ENCODE results near the gene ARID1B.

DNA sequence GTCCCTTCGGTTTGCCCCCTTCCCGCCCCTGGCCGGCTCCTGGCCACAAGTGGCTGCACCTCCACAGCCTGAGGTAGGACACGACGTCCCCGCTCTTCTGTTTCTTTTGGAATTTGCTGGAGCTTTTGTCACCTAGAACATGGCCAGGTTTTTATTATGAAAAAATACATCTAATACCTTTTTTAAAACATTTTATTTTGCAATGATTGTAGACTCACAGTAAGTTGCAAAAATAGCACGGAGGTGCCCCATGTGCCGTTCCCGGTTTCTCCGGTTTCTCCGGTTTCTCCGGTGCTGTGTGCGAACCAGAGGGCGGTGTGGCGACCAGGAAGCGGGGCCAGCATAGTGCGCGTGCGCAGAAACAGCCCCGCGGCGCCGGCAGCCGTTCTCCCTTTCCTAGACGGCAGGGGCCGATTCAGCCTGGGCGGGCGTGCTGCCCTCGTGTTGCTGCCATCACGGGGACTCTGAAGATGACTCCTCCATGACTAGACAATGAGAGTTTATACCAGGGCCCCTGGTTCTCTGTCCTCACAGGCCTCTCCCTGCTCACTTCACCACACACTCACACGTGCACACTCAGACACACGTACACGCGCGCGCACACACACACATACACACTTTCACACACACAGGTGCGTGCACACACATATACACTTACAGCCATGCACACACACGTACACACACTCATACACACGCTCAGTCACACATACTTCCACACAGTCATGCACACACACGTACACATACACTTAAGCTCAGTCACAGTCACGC lies 444.1 kb downstream of the ARID1B start:
- TF ChIP-seq POLR2AphosphoS5 (IDR thresholded peaks at IDR 0.05; ENCODE audit: low read depth, low read length) (no peak), TAF1 (IDR thresholded peaks at IDR 0.05; ENCODE audit: borderline replicate concordance, insufficient read depth, low read length) (no peak)
